ENCODE measurements around the gene UNC93A.

GRCh38 chr6:167270499-167271311 lies 20.4 kb upstream of the UNC93A start:
- TF ChIP-seq CTCF (IDR thresholded peaks at IDR 0.05 in 2 of 3, conservative IDR thresholded peaks at IDR 0.05 in 1 of 3; ENCODE audit: insufficient read depth in 2 of 3, low read depth in 1 of 3, low read length in 3 of 3) (no peak), ATF3 (IDR thresholded peaks at IDR 0.05) (no peak), ATF3 (CRISPR knock-in tag; conservative IDR thresholded peaks at IDR 0.05) (no peak), POLR2A (conservative IDR thresholded peaks at IDR 0.05) (no peak), HNRNPUL1 (IDR thresholded peaks at IDR 0.05; ENCODE audit: low read length) (no peak), CBFA2T3 (IDR thresholded peaks at IDR 0.05) (no peak), ZFP30 (CRISPR knock-in tag; IDR thresholded peaks at IDR 0.05; ENCODE audit: borderline replicate concordance) (no peak), EZH2 (IDR thresholded peaks at IDR 0.05; ENCODE audit: borderline replicate concordance, low read depth, low read length) (no peak), NFYB (IDR thresholded peaks at IDR 0.05; ENCODE audit: extremely low read depth, insufficient read length) (no peak)
- TF ChIP-seq, protein P1, sequence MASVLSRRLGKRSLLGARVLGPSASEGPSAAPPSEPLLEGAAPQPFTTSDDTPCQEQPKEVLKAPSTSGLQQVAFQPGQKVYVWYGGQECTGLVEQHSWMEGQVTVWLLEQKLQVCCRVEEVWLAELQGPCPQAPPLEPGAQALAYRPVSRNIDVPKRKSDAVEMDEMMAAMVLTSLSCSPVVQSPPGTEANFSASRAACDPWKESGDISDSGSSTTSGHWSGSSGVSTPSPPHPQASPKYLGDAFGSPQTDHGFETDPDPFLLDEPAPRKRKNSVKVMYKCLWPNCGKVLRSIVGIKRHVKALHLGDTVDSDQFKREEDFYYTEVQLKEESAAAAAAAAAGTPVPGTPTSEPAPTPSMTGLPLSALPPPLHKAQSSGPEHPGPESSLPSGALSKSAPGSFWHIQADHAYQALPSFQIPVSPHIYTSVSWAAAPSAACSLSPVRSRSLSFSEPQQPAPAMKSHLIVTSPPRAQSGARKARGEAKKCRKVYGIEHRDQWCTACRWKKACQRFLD (CRISPR knock-in tag; IDR thresholded peaks at IDR 0.05): no peak
- TF ChIP-seq, protein P2, sequence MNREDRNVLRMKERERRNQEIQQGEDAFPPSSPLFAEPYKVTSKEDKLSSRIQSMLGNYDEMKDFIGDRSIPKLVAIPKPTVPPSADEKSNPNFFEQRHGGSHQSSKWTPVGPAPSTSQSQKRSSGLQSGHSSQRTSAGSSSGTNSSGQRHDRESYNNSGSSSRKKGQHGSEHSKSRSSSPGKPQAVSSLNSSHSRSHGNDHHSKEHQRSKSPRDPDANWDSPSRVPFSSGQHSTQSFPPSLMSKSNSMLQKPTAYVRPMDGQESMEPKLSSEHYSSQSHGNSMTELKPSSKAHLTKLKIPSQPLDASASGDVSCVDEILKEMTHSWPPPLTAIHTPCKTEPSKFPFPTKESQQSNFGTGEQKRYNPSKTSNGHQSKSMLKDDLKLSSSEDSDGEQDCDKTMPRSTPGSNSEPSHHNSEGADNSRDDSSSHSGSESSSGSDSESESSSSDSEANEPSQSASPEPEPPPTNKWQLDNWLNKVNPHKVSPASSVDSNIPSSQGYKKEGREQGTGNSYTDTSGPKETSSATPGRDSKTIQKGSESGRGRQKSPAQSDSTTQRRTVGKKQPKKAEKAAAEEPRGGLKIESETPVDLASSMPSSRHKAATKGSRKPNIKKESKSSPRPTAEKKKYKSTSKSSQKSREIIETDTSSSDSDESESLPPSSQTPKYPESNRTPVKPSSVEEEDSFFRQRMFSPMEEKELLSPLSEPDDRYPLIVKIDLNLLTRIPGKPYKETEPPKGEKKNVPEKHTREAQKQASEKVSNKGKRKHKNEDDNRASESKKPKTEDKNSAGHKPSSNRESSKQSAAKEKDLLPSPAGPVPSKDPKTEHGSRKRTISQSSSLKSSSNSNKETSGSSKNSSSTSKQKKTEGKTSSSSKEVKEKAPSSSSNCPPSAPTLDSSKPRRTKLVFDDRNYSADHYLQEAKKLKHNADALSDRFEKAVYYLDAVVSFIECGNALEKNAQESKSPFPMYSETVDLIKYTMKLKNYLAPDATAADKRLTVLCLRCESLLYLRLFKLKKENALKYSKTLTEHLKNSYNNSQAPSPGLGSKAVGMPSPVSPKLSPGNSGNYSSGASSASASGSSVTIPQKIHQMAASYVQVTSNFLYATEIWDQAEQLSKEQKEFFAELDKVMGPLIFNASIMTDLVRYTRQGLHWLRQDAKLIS (CRISPR knock-in tag; IDR thresholded peaks at IDR 0.05): no peak
